ENCODE data around the gene SERPINH1.

SERPINH1 gene

GRCh38 chr11:75557666-75558494, 4.2 kb upstream of the SERPINH1 start:
- no peak for DNase-seq

DNA sequence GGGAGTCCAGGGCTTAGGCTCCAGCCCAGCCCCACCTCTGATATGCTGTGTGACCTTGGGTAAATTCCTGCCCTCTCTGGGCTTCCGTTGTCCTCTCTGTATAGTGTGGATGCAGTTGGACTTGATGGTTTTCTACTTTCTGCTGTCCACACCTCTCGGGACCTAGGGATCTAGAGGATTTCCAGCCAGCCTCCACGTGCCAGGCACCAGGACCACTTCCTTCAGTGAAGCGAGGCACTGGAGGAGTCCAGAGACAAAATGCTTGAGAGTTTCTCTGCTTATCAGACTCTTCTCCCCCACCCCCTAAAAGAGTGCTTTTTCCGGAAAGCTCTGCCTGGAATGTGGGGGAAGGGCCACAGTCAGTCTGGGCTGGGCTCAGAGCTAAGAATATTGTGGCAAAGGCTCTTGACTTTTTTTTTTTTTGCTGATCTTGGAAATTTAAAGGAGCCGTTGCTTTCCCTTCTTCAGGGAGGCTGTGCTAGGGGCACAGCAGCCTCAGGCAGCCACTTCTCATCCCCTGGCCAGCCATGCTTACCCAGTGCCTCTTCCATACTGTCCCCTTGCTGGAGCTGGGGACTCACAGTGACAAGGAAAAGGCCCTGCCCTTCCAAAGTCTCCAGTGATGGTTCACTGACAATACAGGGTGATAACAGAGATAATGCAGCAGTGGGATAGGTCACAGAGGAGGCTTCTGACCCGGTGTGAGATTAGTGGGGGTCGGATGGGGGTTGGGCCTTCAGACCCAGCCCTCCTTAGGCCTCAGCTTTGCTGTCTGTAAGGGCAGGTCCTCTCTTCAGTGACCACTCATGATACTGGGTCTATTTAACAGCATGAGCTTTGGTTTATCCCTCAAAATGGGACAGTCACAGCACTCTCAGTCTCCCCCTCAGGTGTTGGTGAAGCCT, 2.9 kb upstream of the SERPINH1 start:
- DNase-seq: no peak

DNA sequence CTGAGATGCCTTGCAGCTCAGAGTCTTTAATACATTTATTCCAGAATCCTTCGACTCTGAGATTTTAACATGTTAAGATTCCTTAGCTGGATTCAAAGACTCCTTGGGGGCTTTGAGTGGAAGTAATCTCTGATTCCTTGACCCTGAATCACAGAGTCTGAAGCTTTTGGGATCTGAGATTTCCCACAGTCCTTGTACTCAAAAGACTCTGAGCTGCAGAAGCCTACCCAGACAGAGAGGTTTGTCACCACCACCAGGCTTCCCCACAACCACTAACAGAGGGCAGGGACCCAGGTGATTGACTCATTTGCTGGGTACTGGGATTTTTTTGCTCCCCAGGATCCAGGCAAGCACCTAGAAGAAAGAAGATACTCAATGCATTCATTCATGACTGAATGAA, 1.4 kb upstream of the SERPINH1 start:
- DNase-seq: no peak

DNA sequence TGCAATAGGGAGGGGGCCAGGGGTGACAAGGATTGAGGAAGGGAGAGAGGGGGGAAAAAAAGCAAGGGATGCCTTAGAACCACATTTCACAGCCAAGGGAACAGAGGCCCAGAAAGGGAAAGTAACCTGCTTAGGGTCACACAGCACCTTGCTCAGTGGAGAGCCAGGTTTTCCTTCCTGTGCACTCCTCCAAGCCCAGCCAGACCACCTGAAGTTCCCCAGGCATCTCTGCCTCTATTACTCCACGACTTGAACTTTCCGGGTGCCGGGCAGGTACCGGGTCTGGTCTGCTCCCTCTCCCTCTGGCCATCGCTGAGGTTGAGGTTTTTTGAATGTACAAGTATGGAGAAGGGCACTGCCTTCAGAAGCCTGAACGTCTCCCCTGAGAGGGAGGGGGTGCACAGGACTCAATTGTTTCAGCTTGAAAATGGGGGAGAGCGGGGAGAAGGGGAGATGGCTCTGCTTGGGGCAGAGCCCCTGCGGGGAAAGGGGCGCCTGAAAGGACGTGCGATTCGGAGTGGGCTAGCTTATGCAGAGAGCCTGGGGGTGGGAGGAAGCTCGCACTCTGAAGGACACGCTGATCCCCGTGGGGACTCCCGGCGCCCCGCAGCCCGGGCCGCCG, 516 bp upstream of the SERPINH1 start:
- no peak for DNase-seq

GRCh38 chr11:75562836-75563484, 907 bp downstream of the SERPINH1 start:
- peak; percentile 31 for DNase-seq

GRCh38 chr11:75563501-75563977, 1.5 kb downstream of the SERPINH1 start:
- no peak for DNase-seq

- DNase-seq: no peak
These were observed 2.0 kb downstream of the SERPINH1 start for GRCh38 chr11:75563978-75564552.

- DNase-seq: peak; percentile 84
These were observed 3.3 kb downstream of the SERPINH1 start for GRCh38 chr11:75565221-75565814.

GRCh38 chr11:75565916-75566762, 4.1 kb downstream of the SERPINH1 start:
- no peak for DNase-seq

GRCh38 chr11:75566763-75567279, 4.8 kb downstream of the SERPINH1 start:
- DNase-seq: no peak

GRCh38 chr11:75567971-75568370, 5.9 kb downstream of the SERPINH1 start:
- no peak for DNase-seq

DNA sequence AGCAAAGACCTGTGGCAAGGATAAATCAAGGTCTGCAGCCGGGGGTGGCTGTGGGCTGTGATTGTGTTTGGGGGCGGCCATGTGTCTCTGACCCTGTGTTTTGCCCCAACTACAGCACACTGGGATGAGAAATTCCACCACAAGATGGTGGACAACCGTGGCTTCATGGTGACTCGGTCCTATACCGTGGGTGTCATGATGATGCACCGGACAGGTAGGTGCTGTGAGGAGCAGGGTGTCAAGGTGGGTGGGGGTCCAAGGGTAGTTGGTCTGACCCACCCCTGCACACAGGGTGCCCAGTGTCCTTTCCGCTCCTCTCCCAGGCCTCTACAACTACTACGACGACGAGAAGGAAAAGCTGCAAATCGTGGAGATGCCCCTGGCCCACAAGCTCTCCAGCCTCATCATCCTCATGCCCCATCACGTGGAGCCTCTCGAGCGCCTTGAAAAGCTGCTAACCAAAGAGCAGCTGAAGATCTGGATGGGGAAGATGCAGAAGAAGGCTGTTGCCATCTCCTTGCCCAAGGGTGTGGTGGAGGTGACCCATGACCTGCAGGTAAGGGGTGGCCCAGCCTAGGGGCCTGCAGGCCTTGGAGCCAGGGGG, 6.7 kb downstream of the SERPINH1 start:
- no peak for DNase-seq

GRCh38 chr11:75570559-75571139, 8.6 kb downstream of the SERPINH1 start:
- no peak for DNase-seq

DNA sequence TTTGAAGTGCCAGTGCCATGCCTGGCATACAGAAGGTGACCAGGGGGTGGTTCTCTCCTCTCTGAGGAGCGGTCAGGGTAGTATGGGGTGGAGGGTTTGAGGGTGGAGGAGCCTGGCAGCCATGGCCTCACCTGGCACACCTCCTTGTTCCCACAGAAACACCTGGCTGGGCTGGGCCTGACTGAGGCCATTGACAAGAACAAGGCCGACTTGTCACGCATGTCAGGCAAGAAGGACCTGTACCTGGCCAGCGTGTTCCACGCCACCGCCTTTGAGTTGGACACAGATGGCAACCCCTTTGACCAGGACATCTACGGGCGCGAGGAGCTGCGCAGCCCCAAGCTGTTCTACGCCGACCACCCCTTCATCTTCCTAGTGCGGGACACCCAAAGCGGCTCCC, 9.6 kb downstream of the SERPINH1 start:
- no peak for DNase-seq

- DNase-seq: no peak
These were observed 10.7 kb downstream of the SERPINH1 start for GRCh38 chr11:75572744-75573143.

GRCh38 chr11:75574698-75575602, 12.9 kb downstream of the SERPINH1 start:
- DNase-seq: no peak

GRCh38 chr11:75576017-75576416, 14.0 kb downstream of the SERPINH1 start:
- no peak for DNase-seq

- DNase-seq: peak; percentile 75
These were observed 14.5 kb downstream of the SERPINH1 start for GRCh38 chr11:75576499-75576918.

- DNase-seq: no peak
These were observed 15.2 kb downstream of the SERPINH1 start for GRCh38 chr11:75577207-75577606.

Measured in kidney glomerular epithelial cell (primary cell).